ENCODE data around the gene KCNJ5. TPM values are rescaled to one million over a fixed set of nuclear protein-coding genes. Genes with fewer than 3 reads are reported as not detected.

Gene KCNJ5
- total and polyA plus RNA-seq, 2 of the 4 experiments (the other 2 are of a cell fraction): 0.07 to 0.18 TPM

GRCh38 chr11:128955636-128956035 is 64.5 kb downstream of the KCNJ5 start:
- WGBS, 2 experiments (ENCODE audit: extremely low coverage in 2 of 2, insufficient read length in 1 of 2): no CpG with 5 or more reads among the region's 3 CpGs
- no peak overlapping the region for H3K56ac ChIP-seq (ENCODE audit: extremely low read depth, insufficient read depth, low read length)
- no peak overlapping the region for H3K4me2 ChIP-seq (ENCODE audit: low read depth, low read length)
- no peak for ATAC-seq (ENCODE audit: low read depth)
- dilution Hi-C loops (cut with HindIII; ENCODE audit: low sequenced_read_pairs, unreplicated experiment): no loop called here
- H2BK20ac ChIP-seq (ENCODE audit: low read depth, low read length): no peak overlapping the region
- H2AK9ac ChIP-seq (replicated peaks; ENCODE audit: low read depth, low read length, poor library complexity): no peak overlapping the region
- BruUV-seq (replicated peaks): no TSS peak
- H3K27ac ChIP-seq (ENCODE audit: insufficient read depth, low read length): no peak overlapping the region
- H2AFZ ChIP-seq (replicated peaks; ENCODE audit: low read length, poor library complexity): no peak overlapping the region
- ChIA-PET POLR2A (ENCODE audit: unreplicated experiment) (interaction anchor here (1.4 kb wide), 1 partner anchor 69 kb away, joined by 3 read pairs; no protein-coding TSS in a partner anchor), CTCF (interaction anchor here (0.7 to 2.5 kb wide), 8 partner anchors 18 to 798 kb away, joined by 3 to 71 read pairs (median 4); no protein-coding TSS in a partner anchor)
- no peak overlapping the region for H3K23ac ChIP-seq (ENCODE audit: low read depth, low read length)
- no peaks in the 10 kb centered on the region for H3K4me1 ChIP-seq (ENCODE audit: control insufficient read depth, insufficient read depth, low read length)
- no peak overlapping the region for H4K8ac ChIP-seq (ENCODE audit: low read depth in 2 of 2, low read length in 2 of 2)
- no peak overlapping the region for H2AK5ac ChIP-seq (ENCODE audit: low read depth, low read length)
- no peak overlapping the region for H2BK15ac ChIP-seq (ENCODE audit: low read depth, low read length)
- no peak overlapping the region for H3K9ac ChIP-seq (ENCODE audit: low read depth, low read length)
- H3K4ac ChIP-seq (ENCODE audit: low read depth, low read length): no peak overlapping the region
- no peaks in the 10 kb centered on the region for H3K9me1 ChIP-seq (ENCODE audit: insufficient read depth, low read length)
- H2BK120ac ChIP-seq (ENCODE audit: low read depth, low read length): no peak overlapping the region
- in situ Hi-C loops (cut with MboI; ENCODE audit: low sequenced_read_pairs): loop anchor here (25.0 kb wide), 2 partner anchors 793 to 918 kb away; no protein-coding TSS in a partner anchor
- no peak overlapping the region for H4K91ac ChIP-seq (ENCODE audit: insufficient read depth, low read depth, low read length)
- TF ChIP-seq RFX5 (IDR thresholded peaks at IDR 0.05; ENCODE audit: low read depth, low read length) (no peak), MAFK (IDR thresholded peaks at IDR 0.05; ENCODE audit: low read depth, low read length) (no peak)
- TF ChIP-seq, protein P1, sequence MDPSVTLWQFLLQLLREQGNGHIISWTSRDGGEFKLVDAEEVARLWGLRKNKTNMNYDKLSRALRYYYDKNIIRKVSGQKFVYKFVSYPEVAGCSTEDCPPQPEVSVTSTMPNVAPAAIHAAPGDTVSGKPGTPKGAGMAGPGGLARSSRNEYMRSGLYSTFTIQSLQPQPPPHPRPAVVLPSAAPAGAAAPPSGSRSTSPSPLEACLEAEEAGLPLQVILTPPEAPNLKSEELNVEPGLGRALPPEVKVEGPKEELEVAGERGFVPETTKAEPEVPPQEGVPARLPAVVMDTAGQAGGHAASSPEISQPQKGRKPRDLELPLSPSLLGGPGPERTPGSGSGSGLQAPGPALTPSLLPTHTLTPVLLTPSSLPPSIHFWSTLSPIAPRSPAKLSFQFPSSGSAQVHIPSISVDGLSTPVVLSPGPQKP (IDR thresholded peaks at IDR 0.05; ENCODE audit: borderline replicate concordance, low read depth, low read length): no peak
- H3K9me3 ChIP-seq (ENCODE audit: control insufficient read depth, insufficient read depth, low read length): no peaks in the 10 kb centered on the region
- no peak overlapping the region for H4K5ac ChIP-seq (ENCODE audit: low read depth, low read length)
- no peaks in the 10 kb centered on the region for H3K36me3 ChIP-seq (ENCODE audit: control insufficient read depth, insufficient read depth, low read length)
- no peaks in the 10 kb centered on the region for H4K20me1 ChIP-seq (ENCODE audit: insufficient read depth, low read length)
- H3K27me3 ChIP-seq (ENCODE audit: control insufficient read depth, insufficient read depth, low read length): peaks cover 10% of the 10 kb centered on the region
- H3K18ac ChIP-seq (ENCODE audit: low read depth, low read length): no peak overlapping the region
- H3K79me1 ChIP-seq (ENCODE audit: low read depth in 1 of 2, low read length in 2 of 2): no peaks in the 10 kb centered on the region
- H3K14ac ChIP-seq (replicated peaks; ENCODE audit: low read depth, low read length): no peak overlapping the region
- intact Hi-C loops (cut with micrococcal nuclease): loop anchor here (1.0 to 10.0 kb wide), 4 partner anchors 71 to 921 kb away; no protein-coding TSS in a partner anchor
- no peak overlapping the region for H2BK5ac ChIP-seq (ENCODE audit: low read depth, low read length, poor library complexity, severe bottlenecking)
- H3K4me3 ChIP-seq (ENCODE audit: insufficient read depth, low read depth, low read length): no peak overlapping the region
- no peak for DNase-seq
